Measurements from ENCODE around the gene TCF4.

GRCh38 chr18:55633032-55633431 lies 45.0 kb upstream of the TCF4 start:
- TF ChIP-seq EP300 (IDR thresholded peaks at IDR 0.05; ENCODE audit: borderline replicate concordance in 1 of 2, low read depth in 1 of 2, low read length in 1 of 2): no peak
- TF ChIP-seq, protein P1, sequence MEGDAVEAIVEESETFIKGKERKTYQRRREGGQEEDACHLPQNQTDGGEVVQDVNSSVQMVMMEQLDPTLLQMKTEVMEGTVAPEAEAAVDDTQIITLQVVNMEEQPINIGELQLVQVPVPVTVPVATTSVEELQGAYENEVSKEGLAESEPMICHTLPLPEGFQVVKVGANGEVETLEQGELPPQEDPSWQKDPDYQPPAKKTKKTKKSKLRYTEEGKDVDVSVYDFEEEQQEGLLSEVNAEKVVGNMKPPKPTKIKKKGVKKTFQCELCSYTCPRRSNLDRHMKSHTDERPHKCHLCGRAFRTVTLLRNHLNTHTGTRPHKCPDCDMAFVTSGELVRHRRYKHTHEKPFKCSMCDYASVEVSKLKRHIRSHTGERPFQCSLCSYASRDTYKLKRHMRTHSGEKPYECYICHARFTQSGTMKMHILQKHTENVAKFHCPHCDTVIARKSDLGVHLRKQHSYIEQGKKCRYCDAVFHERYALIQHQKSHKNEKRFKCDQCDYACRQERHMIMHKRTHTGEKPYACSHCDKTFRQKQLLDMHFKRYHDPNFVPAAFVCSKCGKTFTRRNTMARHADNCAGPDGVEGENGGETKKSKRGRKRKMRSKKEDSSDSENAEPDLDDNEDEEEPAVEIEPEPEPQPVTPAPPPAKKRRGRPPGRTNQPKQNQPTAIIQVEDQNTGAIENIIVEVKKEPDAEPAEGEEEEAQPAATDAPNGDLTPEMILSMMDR (IDR thresholded peaks at IDR 0.05): no peak
